MV-4-11 (cell line): ENCODE data around the gene APOA1.
"Not testable (repeated sequence)": the region's sequence is repeated elsewhere in the genome, so short reads cannot be mapped to it uniquely, and the experiment has no call there.

ENCODE experiments used
- DNase-seq: peaks from one replicate; lab custom pipeline; 2025; lab: John Stamatoyannopoulos, UW

The APOA1 gene

GRCh38 chr11:116813781-116814471 lies 23.5 kb downstream of the APOA1 start:
- no peak for DNase-seq

- DNase-seq, result no peak
Measured at GRCh38 chr11:116813170-116813569, 24.3 kb downstream of the APOA1 start.

- DNase-seq, result no peak
Measured at GRCh38 chr11:116812109-116812508, 25.3 kb downstream of the APOA1 start.

- DNase-seq, result no peak
Measured at GRCh38 chr11:116811194-116811593, 26.2 kb downstream of the APOA1 start.

- no peak for DNase-seq
Measured at GRCh38 chr11:116808262-116809175, 28.9 kb downstream of the APOA1 start.

GRCh38 chr11:116807601-116808261 lies 29.7 kb downstream of the APOA1 start:
- no peak for DNase-seq

- no peak for DNase-seq
Measured at GRCh38 chr11:116804001-116804400, 33.4 kb downstream of the APOA1 start.

GRCh38 chr11:116801662-116802061 lies 35.8 kb downstream of the APOA1 start:
- DNase-seq, result not testable (repeated sequence)

GRCh38 chr11:116800610-116801009 lies 36.8 kb downstream of the APOA1 start:
- DNase-seq, result no peak

GRCh38 chr11:116798368-116798767 lies 39.1 kb downstream of the APOA1 start:
- no peak for DNase-seq

GRCh38 chr11:116797816-116798215 lies 39.6 kb downstream of the APOA1 start:
- no peak for DNase-seq

GRCh38 chr11:116796548-116796947 lies 40.9 kb downstream of the APOA1 start:
- DNase-seq, result no peak

- no peak for DNase-seq
Measured at GRCh38 chr11:116794851-116795250, 42.6 kb downstream of the APOA1 start.

GRCh38 chr11:116793772-116794097 lies 43.7 kb downstream of the APOA1 start:
- peak; percentile 44 for DNase-seq

- DNase-seq, result peak; percentile 38
Measured at GRCh38 chr11:116792869-116793771, 44.3 kb downstream of the APOA1 start.

- DNase-seq, result no peak
Measured at GRCh38 chr11:116792144-116792868, 45.1 kb downstream of the APOA1 start.

- DNase-seq, result no peak
Measured at GRCh38 chr11:116791813-116792143, 45.6 kb downstream of the APOA1 start, which contains the start of gene APOA5. APOA5 (minus strand) TSS chr11:116791879; CDS start chr11:116791860, 19 bp downstream.

- DNase-seq, result peak; percentile 26
Measured at GRCh38 chr11:116791002-116791812, 46.2 kb downstream of the APOA1 start.

- no peak for DNase-seq
Measured at GRCh38 chr11:116790167-116791001, 47.0 kb downstream of the APOA1 start.
